ENCODE data around the gene PLEKHM2. TPM values are rescaled to one million over a fixed set of nuclear protein-coding genes. Genes with fewer than 3 reads are reported as not detected.

Gene PLEKHM2
- total RNA-seq, 1 experiment from 2014 or later: 45.9 TPM

GRCh38 chr1:15671430-15671829, 12.7 kb upstream of the PLEKHM2 start:
- Histone ChIP-seq H2BK15ac (ENCODE audit: low read depth, low read length) (no peak overlapping the region), H3K4ac (ENCODE audit: low read depth, low read length) (no peak overlapping the region), H2BK120ac (ENCODE audit: low read depth, low read length, poor library complexity, severe bottlenecking) (no peak overlapping the region), H4K8ac (replicated peaks; ENCODE audit: insufficient read length, low read depth, low read length) (no peak overlapping the region), H3K18ac (ENCODE audit: insufficient read length, low read depth, low read length) (no peak overlapping the region), H2BK20ac (ENCODE audit: low read depth, low read length, poor library complexity, severe bottlenecking) (no peak overlapping the region), H3K23ac (ENCODE audit: insufficient read length, low read depth, low read length) (no peak overlapping the region), H4K5ac (ENCODE audit: insufficient read length, low read depth, low read length) (no peak overlapping the region), H3K79me2 (ENCODE audit: insufficient read depth, low read length) (no peaks in the 10 kb centered on the region), H3K9me3 (ENCODE audit: control insufficient read depth, low read depth, low read length) (no peaks in the 10 kb centered on the region), H2AK5ac (ENCODE audit: insufficient read length, low read length) (no peak overlapping the region), H4K91ac (ENCODE audit: insufficient read length, low read depth, low read length) (no peak overlapping the region), H3K14ac (ENCODE audit: insufficient read depth, low read length) (no peak overlapping the region), H4K20me1 (ENCODE audit: control insufficient read depth, insufficient read depth, insufficient read length) (no peaks in the 10 kb centered on the region), H3K56ac (ENCODE audit: insufficient read length, low read depth, low read length) (no peak overlapping the region), H3K79me1 (ENCODE audit: insufficient read depth, low read depth, low read length, poor library complexity, severe bottlenecking) (no peaks in the 10 kb centered on the region), H3K27ac (ENCODE audit: insufficient read length, low read depth, low read length) (no peak overlapping the region), H3K4me2 (ENCODE audit: insufficient read depth, insufficient read length, low read length) (no peak overlapping the region), H3T11ph (ENCODE audit: low read length) (no peak overlapping the region), H3K27me3 (ENCODE audit: insufficient read depth, low read length) (no peaks in the 10 kb centered on the region), H3K23me2 (ENCODE audit: insufficient read length, low read depth, low read length, poor library complexity, severe bottlenecking) (no peaks in the 10 kb centered on the region), H2AFZ (ENCODE audit: low read length) (no peak overlapping the region), H3K4me1 (ENCODE audit: insufficient read depth, low read length) (no peaks in the 10 kb centered on the region; the same call in 1 of the 2 replicates), H2BK12ac (ENCODE audit: insufficient read length, low read depth, low read length) (no peak overlapping the region), H2BK5ac (ENCODE audit: insufficient read length, low read length) (no peak overlapping the region), H3K9ac (ENCODE audit: extremely low read depth, insufficient read length, low read length) (no peak overlapping the region)
- WGBS (ENCODE audit: extremely low coverage, insufficient read length, low lambda C conversion rate): no CpG with 5 or more reads among the region's 2 CpGs
- TF ChIP-seq CTCF (conservative IDR thresholded peaks at IDR 0.05): no peak
- no peaks in the 10 kb centered on the region for H3K9me3 Mint-ChIP-seq
- no peaks in the 10 kb centered on the region for H3K27me3 Mint-ChIP-seq (ENCODE audit: low read depth)
- no peak overlapping the region for H3K27ac Mint-ChIP-seq
- peaks cover 0 to 2% (median 0%) of the 10 kb centered on the region in 3 experiments; a peak in 2 of 7 replicates for H3K36me3 Mint-ChIP-seq (ENCODE audit: insufficient read depth in 1 of 3, low read depth in 3 of 3)
- no peak overlapping the region; a peak in 1 of 5 replicates for H3K4me3 Mint-ChIP-seq
- no peak for DNase-seq
- H3K4me1 Mint-ChIP-seq: peaks cover 16 to 25% of the 10 kb centered on the region in 2 experiments
